HG03460 (cell line): ENCODE results near the gene CORO6.

Experiments used
- ATAC-seq: cut with Tn5 transposase; IDR thresholded peaks from one replicate; pipeline ENCODE4 v1.9.1; 2021; ENCODE audit not compliant: unreplicated experiment

Gene CORO6

DNA sequence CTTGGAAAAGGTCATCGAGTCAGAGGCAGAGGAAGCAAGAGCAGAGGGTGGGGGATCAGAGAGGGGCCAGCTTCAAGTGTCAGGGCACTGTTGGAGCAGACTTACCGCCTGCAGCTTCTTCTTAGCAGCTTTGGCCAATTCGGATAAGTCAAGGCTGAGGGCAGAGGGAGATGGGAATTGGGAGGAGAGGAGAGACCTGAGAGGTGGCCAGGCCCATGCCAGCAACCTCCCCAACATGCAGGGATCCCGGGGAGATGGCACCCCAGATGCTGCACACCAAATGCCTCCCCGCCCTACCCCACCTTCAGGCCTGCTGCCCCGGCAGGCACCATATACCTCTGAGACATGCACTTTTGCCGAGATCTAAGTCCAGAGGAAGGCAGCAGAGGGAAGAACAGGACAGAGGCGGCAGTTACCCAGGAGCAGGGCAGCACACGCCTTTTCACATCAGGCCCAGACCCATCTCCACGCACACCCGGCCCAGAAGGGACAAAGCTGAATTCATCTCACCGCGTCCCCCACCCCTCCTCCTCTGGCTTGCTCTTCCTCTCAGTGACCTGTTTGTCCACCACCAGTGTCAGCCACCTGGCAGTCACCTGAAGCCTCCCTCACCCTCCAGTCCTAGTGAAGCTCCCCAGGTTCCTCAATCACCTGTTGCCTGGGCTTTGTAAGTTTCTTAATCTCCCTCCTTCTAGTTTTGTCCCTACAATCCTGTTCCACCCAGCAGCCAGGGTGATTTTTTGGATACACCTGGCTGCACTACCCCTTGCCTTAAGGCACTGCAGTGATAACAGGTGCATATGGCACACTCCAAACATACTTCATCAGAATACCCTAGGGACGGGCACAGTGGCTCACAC is 43.9 kb downstream of the CORO6 start:
- ATAC-seq: no peak

DNA sequence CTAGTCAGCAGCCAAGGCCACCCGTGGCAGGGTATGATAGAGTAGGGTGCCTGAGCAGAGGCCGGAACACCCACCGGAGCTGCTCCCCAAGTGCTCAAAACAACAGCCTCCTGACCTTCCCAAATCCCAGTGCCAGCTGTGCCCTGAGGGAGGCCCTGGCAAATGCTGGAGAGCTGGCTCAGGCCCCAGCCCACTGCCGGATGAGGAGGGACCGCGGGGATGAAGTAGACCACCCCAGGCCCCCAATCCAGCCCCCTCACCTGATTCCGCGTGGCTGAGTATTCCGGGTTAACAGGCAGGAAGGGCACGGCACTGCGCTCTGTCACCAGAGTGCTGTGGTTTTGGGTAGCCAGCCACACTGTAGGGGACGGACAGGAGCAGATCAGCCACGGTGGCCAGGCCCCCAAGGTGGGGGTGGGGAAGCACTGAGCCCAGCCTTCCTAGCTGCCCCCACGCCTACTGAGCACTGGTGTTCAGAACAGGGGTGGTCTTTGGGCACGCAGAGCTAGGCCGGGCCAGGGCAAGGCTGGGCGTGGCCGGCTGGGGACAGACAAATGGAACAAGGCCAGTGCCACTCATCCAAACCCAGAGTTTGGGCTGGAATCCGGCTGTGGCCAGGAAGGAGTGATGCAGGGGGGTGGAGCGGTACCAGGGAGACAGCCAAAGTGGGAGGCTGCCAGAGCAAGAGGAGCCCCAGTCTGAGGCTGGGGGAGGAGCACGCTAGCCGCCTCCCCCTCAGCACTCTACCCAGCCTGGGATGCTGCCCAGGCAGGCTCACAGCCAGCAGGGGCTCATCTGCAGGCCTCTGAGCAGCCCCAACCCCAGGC is 45.1 kb downstream of the CORO6 start:
- no peak for ATAC-seq

GRCh38 chr17:29577001-29577370 is 45.7 kb downstream of the CORO6 start:
- no peak for ATAC-seq

DNA sequence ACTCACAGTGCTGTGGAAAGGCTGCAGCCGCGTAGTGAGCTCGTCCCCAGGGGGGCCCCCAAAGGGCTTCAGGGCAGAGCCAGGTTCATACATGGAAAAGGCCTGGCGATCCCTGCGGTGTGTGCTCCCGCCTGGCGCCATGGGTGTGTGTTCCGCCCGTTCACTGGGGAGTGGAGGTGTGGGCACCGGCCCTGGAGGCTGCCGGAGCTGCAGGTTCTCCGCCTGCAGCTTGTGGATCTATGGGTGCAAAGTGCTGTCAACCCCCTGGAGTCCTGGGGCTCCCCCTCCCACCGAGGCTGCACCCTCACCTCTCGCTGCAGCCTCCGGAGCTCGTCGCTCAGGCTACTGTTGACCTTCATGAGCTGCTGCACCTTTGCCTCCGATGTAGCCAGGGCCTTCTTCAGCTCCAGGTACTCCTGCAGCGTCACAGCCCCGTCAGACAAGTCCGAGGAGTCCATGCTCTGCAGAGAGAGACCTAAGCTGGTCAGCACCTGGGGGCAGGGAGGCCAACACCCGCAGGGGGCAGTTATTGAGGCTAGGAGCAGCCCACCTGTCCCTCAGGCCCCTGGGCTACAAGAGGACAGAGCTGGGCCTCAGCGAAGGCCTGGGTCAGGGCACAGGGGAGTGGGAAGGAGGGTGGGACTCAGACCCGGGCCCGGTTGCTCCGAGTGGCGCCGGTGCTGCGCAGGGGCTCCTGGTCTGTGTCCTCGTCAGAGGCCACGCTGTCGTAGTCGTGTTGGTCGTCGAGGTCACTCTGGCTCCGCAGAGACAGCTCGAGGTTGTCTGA is 46.3 kb downstream of the CORO6 start:
- no peak for ATAC-seq

GRCh38 chr17:29575511-29576213 is 47.0 kb downstream of the CORO6 start:
- no peak for ATAC-seq

GRCh38 chr17:29574732-29575510 is 47.8 kb downstream of the CORO6 start:
- ATAC-seq: no peak

DNA sequence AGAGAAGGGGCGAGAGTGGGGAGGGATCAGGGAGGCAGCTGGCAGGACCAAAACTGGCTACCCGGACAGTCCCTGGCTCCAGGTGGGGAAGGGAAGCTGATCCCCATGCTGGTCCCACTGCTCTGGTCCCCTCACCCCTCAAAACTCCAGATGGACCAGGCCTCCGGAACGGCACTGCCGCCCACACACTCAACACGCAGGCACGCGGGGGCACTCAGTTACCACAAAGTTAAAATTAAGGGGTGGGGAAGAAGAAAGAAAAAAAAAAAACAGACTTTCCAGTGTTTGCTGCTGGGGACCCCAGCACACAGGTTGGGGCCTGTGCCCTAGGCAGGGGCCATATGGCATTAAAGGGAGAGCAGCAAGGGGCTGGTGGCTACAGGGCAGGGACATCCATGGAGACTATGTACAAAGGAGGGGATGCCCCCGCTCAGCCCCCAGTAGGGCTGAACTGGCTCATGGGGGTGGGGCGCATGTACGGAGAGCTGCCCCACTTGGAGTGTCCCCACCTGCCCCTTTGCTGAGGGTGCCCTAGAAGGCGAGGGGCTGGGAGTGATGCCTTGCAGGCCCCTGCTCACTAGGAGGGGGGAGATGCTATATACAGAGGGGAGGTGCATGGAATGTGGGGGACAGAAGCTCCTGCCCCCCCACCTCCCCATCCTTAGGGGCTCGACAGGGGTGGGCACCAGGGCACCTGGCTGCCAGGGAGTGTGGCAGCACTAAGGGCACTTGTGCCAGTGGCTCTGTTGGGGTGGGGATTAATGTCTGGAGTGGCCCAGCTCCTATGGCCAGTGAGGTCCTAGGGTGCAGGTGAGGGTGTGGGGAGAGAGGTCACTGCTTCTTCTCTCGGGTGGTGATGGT is 48.6 kb downstream of the CORO6 start:
- ATAC-seq: no peak

GRCh38 chr17:29573558-29573869 is 49.2 kb downstream of the CORO6 start:
- no peak for ATAC-seq

GRCh38 chr17:29572691-29573557 is 49.8 kb downstream of the CORO6 start:
- no peak for ATAC-seq

GRCh38 chr17:29571883-29572681 is 50.6 kb downstream of the CORO6 start:
- no peak for ATAC-seq

DNA sequence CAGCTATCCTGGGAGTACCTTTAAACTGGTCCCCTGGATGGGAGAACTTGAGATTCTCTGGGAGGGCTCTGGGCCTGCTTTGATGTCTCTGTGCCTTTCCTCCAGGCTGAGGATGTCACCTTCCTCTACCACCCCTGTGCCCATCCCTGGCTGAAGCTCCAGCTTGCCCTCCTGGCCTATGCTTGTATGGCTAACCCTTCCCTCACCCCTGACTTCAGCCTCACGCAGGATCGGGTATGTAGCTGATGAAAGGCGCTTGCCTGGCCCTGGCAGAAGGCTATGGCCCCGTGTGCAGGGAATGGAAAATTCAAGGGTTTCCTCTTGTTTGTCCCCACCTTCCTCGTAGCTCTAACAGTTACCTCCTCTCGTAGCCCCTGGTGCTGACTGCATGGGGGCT is 51.2 kb downstream of the CORO6 start:
- ATAC-seq: no peak

DNA sequence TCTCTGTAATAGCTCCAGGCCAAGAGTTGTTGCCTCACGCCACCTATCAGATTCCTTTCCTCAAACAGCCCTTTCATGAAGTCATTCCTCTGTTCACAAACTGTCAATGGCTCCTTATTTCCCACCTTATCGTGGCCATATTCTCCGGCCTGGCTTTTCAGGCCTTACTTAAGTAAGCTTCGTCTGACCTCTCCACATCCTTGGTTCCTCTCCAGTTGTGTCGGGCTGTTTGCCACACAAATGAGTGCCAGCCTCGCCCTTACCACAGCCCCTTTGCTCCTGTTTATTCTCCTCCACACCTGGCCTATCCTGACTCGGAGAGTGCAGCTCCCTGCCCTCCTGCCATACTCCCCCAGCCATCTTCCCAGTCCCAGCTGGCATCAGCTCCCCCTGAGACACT is 52.2 kb downstream of the CORO6 start:
- ATAC-seq: no peak

DNA sequence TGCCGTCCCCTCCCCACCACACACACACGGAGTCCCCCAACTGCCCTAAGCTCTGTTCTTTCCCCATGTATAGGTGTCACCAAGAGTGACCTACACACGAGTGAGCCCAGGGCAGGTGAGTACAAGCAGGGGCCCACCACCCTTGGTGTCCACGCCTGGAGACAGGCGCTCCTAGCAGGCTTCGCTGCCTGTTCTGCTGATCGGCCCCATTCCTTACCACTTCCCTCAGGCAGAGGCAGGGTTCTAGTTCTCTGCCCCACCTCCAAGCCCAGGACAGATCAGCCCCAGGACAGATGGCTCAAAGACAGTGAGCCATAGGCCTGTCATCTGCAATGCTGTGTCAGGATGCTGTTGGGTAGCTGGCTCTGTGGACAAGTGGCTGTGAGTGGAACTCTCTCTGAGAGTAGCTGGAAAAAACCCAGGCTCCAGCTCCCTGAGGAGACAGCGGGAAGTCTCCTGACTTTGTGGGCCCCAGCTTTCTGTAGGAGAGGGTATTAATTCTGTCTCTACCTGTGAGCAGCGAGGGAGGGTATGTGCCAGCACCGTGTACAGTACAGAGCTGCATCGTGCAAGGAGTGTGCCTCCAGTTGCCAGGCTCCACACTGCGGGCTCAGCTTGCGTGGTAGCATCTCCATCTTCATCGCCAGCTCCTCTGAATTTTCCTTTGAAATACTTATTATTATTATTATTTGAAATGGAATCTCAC is 53.3 kb downstream of the CORO6 start:
- no peak for ATAC-seq

- peak; percentile 35 for ATAC-seq
Observed at GRCh38 chr17:29568331-29569244, 54.1 kb downstream of the CORO6 start, which contains the start of gene TP53I13. Gene TP53I13, plus strand, starts transcription at chr17:29568701. Its CDS starts 58 bp downstream, at chr17:29568759.

- peak; percentile 45 for ATAC-seq
Observed at GRCh38 chr17:29567554-29568330, 55.0 kb downstream of the CORO6 start.
